GM13976 (cell line): ENCODE measurements around the gene ASPHD1.

Experiments used
- DNase-seq: peaks from one replicate; pipeline ENCODE4 v3.0.0; 2012; ENCODE audit warnings: low spot score
- in situ Hi-C: fragments of 300-500 bp; cut with MboI; formaldehyde crosslinking; loops from one replicate; pipeline ENCODE4 v1.12.0; 2022; ENCODE audit warnings: low sequenced_read_pairs, mixed read lengths, inconsistent platforms; ENCODE audit not compliant: unreplicated experiment
- TF ChIP-seq, protein P1 (sequence below): IDR thresholded peaks from 2 replicates; pipeline ENCODE4 v1.5.1; 2012; ENCODE audit warnings: borderline replicate concordance, mild to moderate bottlenecking; ENCODE audit not compliant: insufficient read depth; ENCODE audit errors: extremely low read depth, missing control alignments, control extremely low read depth

The ASPHD1 gene

GRCh38 chr16:29943846-29944799 is 43.8 kb downstream of the ASPHD1 start:
- TF ChIP-seq, protein P1, sequence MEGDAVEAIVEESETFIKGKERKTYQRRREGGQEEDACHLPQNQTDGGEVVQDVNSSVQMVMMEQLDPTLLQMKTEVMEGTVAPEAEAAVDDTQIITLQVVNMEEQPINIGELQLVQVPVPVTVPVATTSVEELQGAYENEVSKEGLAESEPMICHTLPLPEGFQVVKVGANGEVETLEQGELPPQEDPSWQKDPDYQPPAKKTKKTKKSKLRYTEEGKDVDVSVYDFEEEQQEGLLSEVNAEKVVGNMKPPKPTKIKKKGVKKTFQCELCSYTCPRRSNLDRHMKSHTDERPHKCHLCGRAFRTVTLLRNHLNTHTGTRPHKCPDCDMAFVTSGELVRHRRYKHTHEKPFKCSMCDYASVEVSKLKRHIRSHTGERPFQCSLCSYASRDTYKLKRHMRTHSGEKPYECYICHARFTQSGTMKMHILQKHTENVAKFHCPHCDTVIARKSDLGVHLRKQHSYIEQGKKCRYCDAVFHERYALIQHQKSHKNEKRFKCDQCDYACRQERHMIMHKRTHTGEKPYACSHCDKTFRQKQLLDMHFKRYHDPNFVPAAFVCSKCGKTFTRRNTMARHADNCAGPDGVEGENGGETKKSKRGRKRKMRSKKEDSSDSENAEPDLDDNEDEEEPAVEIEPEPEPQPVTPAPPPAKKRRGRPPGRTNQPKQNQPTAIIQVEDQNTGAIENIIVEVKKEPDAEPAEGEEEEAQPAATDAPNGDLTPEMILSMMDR, result no peak
- in situ Hi-C loops, result no loop called here
- DNase-seq, result no peak

GRCh38 chr16:29947897-29948296 is 47.6 kb downstream of the ASPHD1 start:
- DNase-seq, result no peak
- in situ Hi-C loops, result no loop called here
- TF ChIP-seq, protein P1, result no peak

- no peak for DNase-seq
- TF ChIP-seq, protein P1, result no peak
- in situ Hi-C loops, result no loop called here
These were observed 50.6 kb downstream of the ASPHD1 start for GRCh38 chr16:29950806-29951461.

DNA sequence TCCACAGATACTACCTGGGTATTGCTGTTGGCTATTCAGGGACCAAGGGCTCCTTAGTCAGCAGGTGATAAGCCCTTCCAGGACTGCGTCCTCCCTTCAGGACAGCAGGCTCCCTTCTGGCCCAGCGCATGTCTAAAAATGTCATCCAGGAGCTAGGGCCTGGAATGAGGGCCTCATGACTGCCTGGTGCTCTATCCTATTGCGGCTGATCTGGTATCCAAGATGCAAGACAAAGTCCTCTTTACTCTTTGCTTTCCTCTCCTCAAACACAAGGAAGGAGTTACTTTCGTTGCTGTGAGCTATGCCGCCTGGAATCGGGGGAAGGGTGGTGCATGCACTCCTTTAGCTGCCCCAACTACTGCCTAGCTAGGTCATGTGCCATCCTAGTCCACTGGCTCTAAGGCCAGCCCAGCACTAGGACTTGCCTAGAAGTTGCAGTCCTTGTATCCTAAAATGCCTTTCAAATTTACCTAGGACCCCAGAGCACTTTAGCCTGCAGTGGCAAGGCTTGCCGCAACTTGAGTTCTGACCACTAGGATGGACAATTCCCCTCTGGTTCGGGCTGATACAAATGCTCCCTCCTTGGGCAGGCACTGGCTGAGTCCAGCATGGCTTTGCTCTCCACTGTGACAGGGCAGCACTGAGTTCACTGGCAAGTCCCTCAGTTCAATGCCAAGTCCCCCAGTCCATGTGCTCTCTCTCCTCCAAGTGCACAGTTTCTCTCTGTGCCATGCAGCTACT is 51.5 kb downstream of the ASPHD1 start:
- no peak for DNase-seq
- in situ Hi-C loops, result no loop called here
- TF ChIP-seq, protein P1, result no peak
